Measurements from ENCODE around the gene C2orf15. TPM values are rescaled to one million over a fixed set of nuclear protein-coding genes. Genes with fewer than 3 reads are reported as not detected.

The C2orf15 gene, protein sequence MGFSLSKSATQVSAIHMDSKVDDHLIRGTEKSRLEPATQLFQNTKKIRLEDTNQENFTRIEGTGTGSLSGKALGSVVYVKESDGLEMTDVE
- 1.2 and 1.6 TPM in 2 replicates for polyA plus RNA-seq (2011; rRNA removed)
- polyA plus RNA-seq (2012; cell fraction: cytosol; rRNA removed): 0.30 and 0.34 TPM in 2 replicates
- 0.08 and 0.40 TPM in 2 replicates for polyA plus RNA-seq (2012; cell fraction: nucleus; rRNA removed)
- 0.80 to 1.4 TPM (median 1.3 TPM) in 3 replicates for polyA plus RNA-seq (2017; fragmentation: RNase III; extraction: RNeasy Plus Mini Kit Qiagen cat#74134 plus additional on column Dnase treatment)
- 0.44 and 0.58 TPM in 2 replicates for polyA minus RNA-seq (2011; rRNA and poly(A)+ RNA removed)

DNA sequence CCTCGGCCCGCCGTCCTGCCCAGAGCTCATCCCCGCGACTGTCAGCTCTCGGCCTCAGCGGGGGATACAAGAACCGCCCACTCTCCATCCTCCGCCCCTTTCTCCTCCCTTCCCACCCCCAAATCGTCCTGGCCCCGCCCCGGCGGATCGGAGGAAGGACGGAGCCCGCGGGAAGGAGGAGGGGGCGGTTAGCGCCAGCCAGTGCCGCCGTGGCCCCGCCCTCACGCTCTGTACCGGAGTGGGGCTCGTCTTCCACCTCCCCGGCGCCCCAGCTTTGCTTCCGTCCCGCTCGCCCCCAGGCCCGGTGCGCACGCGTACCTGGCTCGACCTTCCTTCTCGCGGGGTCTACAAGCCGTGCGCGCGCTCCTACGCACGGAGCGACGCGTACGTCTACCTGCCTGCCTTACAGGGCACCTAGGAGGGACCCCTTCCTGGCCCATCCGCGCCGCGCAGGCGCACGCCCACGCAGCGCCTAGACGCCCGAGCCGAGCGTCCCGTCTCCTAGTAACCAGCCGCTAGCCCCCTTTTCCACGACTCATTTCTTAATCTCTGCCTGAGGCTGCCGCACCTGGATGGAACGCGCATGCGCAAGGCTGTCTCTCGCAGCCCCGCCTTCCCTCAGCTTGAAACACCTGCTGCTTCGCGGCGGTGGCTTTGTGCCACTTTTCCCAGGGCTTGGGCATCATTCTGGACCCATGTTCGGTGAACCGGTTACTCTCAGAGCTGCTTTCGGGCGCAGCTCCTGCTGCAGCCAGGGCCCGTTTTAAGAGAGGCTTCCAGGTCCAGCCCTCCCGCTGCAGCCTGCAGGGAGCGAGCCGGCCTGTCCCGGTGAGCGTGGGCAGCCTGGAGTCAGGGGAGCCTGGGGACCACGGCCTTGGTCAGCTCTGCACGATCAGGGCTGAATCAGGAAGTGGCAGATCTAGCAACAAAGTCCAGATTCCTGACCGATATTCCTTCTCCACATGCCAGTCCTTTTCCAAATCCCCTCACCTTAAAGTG lies at the start of gene C2orf15:
TSS of gene C2orf15 (plus strand) at position 598 of the 999 bp plus-strand sequence. CDS start 8,852 bp downstream, outside the sequence.
- TF ChIP-seq RAD21 (conservative IDR thresholded peaks at IDR 0.05 in 1 of 2, IDR thresholded peaks at IDR 0.05 in 1 of 2): no peak
- TF ChIP-seq, protein P1, sequence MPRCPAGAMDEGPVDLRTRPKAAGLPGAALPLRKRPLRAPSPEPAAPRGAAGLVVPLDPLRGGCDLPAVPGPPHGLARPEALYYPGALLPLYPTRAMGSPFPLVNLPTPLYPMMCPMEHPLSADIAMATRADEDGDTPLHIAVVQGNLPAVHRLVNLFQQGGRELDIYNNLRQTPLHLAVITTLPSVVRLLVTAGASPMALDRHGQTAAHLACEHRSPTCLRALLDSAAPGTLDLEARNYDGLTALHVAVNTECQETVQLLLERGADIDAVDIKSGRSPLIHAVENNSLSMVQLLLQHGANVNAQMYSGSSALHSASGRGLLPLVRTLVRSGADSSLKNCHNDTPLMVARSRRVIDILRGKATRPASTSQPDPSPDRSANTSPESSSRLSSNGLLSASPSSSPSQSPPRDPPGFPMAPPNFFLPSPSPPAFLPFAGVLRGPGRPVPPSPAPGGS (IDR thresholded peaks at IDR 0.05): peak; percentile 62; the same call in 1 of the 3 replicates
- no peak for TF ChIP-seq SREBF2 (IDR thresholded peaks at IDR 0.05)
- TF ChIP-seq, protein P2, sequence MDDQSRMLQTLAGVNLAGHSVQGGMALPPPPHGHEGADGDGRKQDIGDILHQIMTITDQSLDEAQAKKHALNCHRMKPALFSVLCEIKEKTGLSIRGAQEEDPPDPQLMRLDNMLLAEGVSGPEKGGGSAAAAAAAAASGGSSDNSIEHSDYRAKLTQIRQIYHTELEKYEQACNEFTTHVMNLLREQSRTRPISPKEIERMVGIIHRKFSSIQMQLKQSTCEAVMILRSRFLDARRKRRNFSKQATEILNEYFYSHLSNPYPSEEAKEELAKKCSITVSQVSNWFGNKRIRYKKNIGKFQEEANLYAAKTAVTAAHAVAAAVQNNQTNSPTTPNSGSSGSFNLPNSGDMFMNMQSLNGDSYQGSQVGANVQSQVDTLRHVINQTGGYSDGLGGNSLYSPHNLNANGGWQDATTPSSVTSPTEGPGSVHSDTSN (IDR thresholded peaks at IDR 0.05): no peak
- peak in 1 of 2 experiments; percentile 9; a peak in 1 of 5 replicates for TF ChIP-seq JUN (IDR thresholded peaks at IDR 0.05)
- TF ChIP-seq RNF2 (IDR thresholded peaks at IDR 0.05; ENCODE audit: borderline replicate concordance, low read depth): no peak
- TF ChIP-seq, protein P3, sequence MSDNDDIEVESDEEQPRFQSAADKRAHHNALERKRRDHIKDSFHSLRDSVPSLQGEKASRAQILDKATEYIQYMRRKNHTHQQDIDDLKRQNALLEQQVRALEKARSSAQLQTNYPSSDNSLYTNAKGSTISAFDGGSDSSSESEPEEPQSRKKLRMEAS (IDR thresholded peaks at IDR 0.05): peak; percentile 24
- no peak for TF ChIP-seq SMC3 (IDR thresholded peaks at IDR 0.05)
- no peak for TF ChIP-seq MAZ (IDR thresholded peaks at IDR 0.05; ENCODE audit: borderline replicate concordance, low read depth, low read length)
- TF ChIP-seq HOXA7 (CRISPR knock-in tag; IDR thresholded peaks at IDR 0.05): no peak
- WGBS (ENCODE audit: missing lambda C conversion rate): under 1% methylated on average over 28 of the region's 84 CpGs
- no peaks in the 10 kb centered on the region for H3K9me3 ChIP-seq
- ATAC-seq (peak; percentile 92 to 95), FAIRE-seq (no peak), DNase-seq (ENCODE audit: low read depth in 1 of 2, low spot score in 1 of 2) (peak; percentile 44 to 91)
- peak within 1 kb of the TSS; percentile 67 to 89 for H3K27ac ChIP-seq
- ChIA-PET CTCF (interaction anchor here (0.9 to 2.9 kb wide), 4 partner anchors 13 to 492 kb away, joined by 3 to 14 read pairs (median 3); partner anchors contain the start of genes LIPT1 and TSGA10), POLR2A (interaction anchor here (1.0 to 3.3 kb wide), 8 partner anchors 8 to 195 kb away, joined by 3 to 54 read pairs (median 4); partner anchors contain the start of genes EIF5B, LIPT1, TSGA10 and TXNDC9)
- H3K4me2 ChIP-seq: peak within 1 kb of the TSS; percentile 84
- peak within 1 kb of the TSS; percentile 63 for H3K4me3 ChIP-seq
- peaks cover 10% of the 10 kb centered on the region; the same call in 2 of the 3 replicates for H3K4me1 ChIP-seq

DNA sequence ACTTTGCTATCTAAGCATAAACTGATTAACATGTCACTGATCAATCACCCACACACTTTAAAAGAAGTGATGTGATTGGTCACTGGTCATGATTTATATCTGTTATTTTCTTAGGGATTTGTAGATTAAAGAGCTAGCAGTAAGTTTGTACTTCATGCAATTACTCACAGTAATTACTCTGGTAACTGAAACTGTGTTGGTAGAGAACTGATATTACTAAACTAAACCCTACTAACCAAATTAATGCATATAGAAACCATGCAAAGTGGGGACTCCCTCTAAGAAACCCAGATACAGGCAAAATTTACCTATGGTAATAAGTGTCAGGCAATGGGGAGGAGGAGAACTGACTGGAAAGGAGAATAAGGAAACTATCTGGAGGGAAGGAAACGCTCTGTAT lies 44.8 kb upstream of the C2orf15 start:
- no peak overlapping the region for H3K27ac ChIP-seq
- ATAC-seq (no peak), FAIRE-seq (no peak), DNase-seq (ENCODE audit: low read depth in 1 of 2, low spot score in 1 of 2) (no peak)
- peaks cover 13% of the 10 kb centered on the region for H3K9me3 ChIP-seq
- no peaks in the 10 kb centered on the region for H3K4me1 ChIP-seq
- CTCF ChIA-PET: no interaction called here
- 74% methylated on average over 1 of the region's 1 CpG for WGBS (ENCODE audit: missing lambda C conversion rate)
- POLR2A ChIA-PET: no interaction called here
- TF ChIP-seq HEYL (CRISPR knock-in tag; IDR thresholded peaks at IDR 0.05) (no peak), HOXB13 (CRISPR knock-in tag; IDR thresholded peaks at IDR 0.05; ENCODE audit: low read depth) (no peak), FOXS1 (CRISPR knock-in tag; IDR thresholded peaks at IDR 0.05) (no peak), NR3C1 (IDR thresholded peaks at IDR 0.05) (no peak), TP53 (CRISPR knock-in tag; IDR thresholded peaks at IDR 0.05) (no peak), SREBF2 (IDR thresholded peaks at IDR 0.05) (no peak), RARB (CRISPR knock-in tag; IDR thresholded peaks at IDR 0.05) (no peak), TFCP2L1 (CRISPR knock-in tag; IDR thresholded peaks at IDR 0.05) (no peak), EHMT2 (IDR thresholded peaks at IDR 0.05; ENCODE audit: low read depth) (no peak)
- TF ChIP-seq, protein P4, sequence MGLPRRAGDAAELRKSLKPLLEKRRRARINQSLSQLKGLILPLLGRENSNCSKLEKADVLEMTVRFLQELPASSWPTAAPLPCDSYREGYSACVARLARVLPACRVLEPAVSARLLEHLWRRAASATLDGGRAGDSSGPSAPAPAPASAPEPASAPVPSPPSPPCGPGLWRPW (IDR thresholded peaks at IDR 0.05): no peak
- no peak overlapping the region for H3K4me3 ChIP-seq
- H3K4me2 ChIP-seq: no peak overlapping the region

Data from A549 (cell line).